NB4 (cell line): ENCODE measurements around the gene PPFIA1.

Experiments
- MYC ChIP-seq: IDR thresholded peaks from 2 replicates; pipeline ENCODE4 v1.6.1; 2011; ENCODE audit warnings: low read depth, low read length
- POLR2A ChIP-seq: IDR thresholded peaks from 2 replicates; pipeline ENCODE4 v1.6.1; 2011; ENCODE audit warnings: mild to moderate bottlenecking; ENCODE audit not compliant: insufficient read length; ENCODE audit errors: extremely low read depth
- TF ChIP-seq, protein P1 (sequence below): IDR thresholded peaks from one replicate; pipeline ENCODE4 v1.5.1; 2012; ENCODE audit warnings: low read depth, low read length

DNA sequence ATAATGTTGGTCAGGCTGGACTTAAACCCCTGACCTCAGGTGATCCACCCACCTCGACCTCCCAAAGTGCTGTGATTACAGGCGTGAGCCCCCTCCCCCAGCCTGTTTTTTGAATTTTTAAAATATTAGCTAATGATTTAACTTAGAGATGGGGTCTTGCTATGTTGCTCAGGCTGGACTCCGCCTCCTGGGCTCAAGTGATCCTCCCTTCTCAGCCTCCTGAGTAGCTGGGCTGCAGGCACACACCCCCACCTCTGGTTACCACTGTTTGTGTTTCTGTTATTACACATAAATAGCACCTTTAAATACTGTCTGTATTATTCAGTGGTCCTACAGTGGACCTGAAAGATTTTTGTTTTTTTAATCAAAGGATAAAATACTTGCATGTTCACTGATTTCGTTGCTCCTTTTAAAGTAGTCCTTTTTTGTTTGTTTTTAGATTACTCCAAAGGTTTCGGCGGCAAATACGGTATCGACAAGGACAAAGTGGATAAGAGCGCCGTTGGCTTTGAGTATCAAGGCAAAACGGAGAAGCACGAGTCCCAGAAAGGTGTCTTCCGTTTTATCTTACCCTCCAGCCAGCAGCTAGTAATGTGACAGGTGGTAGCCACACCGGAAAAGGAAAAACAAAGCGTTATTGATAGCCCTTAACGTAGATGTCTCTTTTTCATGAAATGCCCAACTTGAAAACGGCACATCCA lies 149.0 kb downstream of the PPFIA1 start:
- TF ChIP-seq, protein P1, sequence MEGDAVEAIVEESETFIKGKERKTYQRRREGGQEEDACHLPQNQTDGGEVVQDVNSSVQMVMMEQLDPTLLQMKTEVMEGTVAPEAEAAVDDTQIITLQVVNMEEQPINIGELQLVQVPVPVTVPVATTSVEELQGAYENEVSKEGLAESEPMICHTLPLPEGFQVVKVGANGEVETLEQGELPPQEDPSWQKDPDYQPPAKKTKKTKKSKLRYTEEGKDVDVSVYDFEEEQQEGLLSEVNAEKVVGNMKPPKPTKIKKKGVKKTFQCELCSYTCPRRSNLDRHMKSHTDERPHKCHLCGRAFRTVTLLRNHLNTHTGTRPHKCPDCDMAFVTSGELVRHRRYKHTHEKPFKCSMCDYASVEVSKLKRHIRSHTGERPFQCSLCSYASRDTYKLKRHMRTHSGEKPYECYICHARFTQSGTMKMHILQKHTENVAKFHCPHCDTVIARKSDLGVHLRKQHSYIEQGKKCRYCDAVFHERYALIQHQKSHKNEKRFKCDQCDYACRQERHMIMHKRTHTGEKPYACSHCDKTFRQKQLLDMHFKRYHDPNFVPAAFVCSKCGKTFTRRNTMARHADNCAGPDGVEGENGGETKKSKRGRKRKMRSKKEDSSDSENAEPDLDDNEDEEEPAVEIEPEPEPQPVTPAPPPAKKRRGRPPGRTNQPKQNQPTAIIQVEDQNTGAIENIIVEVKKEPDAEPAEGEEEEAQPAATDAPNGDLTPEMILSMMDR: no peak
- TF ChIP-seq MYC (no peak), POLR2A (no peak)
